ENCODE measurements around the gene PPP1R26.
"Not testable (repeated sequence)": the region's sequence is repeated elsewhere in the genome, so short reads cannot be mapped to it uniquely, and the experiment has no call there.

DNA sequence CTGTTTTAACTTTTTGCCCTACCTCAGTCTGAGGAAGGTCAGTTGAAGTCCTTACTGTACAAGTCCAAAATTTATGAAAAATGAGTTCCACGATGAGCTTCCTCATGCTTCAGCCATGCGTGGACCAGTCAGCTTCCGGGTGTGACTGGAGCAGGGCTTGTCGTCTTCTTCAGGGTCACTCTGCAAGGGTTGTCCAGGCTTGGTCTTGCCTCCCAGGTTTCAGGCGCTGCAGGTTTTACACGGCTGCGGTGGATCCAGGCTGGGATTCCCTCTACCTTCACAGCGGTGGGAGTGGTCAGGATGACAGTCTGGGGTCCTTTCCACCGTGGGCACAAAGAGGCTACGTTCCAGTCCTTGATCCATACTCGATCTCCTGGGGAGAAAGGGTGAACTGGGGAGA is 41.9 kb upstream of the PPP1R26 start:
- TF ChIP-seq, protein P1, sequence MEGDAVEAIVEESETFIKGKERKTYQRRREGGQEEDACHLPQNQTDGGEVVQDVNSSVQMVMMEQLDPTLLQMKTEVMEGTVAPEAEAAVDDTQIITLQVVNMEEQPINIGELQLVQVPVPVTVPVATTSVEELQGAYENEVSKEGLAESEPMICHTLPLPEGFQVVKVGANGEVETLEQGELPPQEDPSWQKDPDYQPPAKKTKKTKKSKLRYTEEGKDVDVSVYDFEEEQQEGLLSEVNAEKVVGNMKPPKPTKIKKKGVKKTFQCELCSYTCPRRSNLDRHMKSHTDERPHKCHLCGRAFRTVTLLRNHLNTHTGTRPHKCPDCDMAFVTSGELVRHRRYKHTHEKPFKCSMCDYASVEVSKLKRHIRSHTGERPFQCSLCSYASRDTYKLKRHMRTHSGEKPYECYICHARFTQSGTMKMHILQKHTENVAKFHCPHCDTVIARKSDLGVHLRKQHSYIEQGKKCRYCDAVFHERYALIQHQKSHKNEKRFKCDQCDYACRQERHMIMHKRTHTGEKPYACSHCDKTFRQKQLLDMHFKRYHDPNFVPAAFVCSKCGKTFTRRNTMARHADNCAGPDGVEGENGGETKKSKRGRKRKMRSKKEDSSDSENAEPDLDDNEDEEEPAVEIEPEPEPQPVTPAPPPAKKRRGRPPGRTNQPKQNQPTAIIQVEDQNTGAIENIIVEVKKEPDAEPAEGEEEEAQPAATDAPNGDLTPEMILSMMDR (conservative IDR thresholded peaks at IDR 0.05): not testable (repeated sequence)
- TF ChIP-seq ZFX (IDR thresholded peaks at IDR 0.05): not testable (repeated sequence)

Measured in C4-2B (cell line).